OCI-LY3 (cell line): ENCODE data around the gene PRKCE.

Source experiments
- CTCF ChIP-seq: fragments of 200-600, 300-600 bp; sonication (generic); IDR thresholded peaks from 2 replicates; pipeline ENCODE4 v1.5.1; 2014; ENCODE audit warnings: antibody characterized with exemption, low read length, low read depth
- EZH2phosphoT487 ChIP-seq: fragments of 200-600 bp; shearing (Covaris generic); IDR thresholded peaks from 2 replicates; pipeline ENCODE4 v1.6.1; 2018; ENCODE audit warnings: antibody characterized with exemption, mixed run types, low read depth

GRCh38 chr2:45722477-45722876 lies 71.0 kb downstream of the PRKCE start:
- TF ChIP-seq CTCF (no peak), EZH2phosphoT487 (no peak)
